ENCODE data around the gene ZNF160.
"Not testable (repeated sequence)": the region's sequence is repeated elsewhere in the genome, so short reads cannot be mapped to it uniquely, and the experiment has no call there.

The ZNF160 gene

GRCh38 chr19:53103234-53104203, at the start of gene ZNF160:
Gene ZNF160, minus strand, starts transcription at chr19:53103422. Its CDS starts 17,146 bp downstream, at chr19:53086276.
- Mint-ChIP-seq H3K27ac (peak within 1 kb of the TSS; percentile 94), H3K36me3 (peaks cover 28 to 29% of the 10 kb centered on the region in 2 donors), H3K4me1 (peaks cover 18 to 19% of the 10 kb centered on the region in 2 donors), H3K9me3 (peaks cover 0 to under 1% of the 10 kb centered on the region in 2 donors), H3K27me3 (no peaks in the 10 kb centered on the region), H3K4me3 (peak within 1 kb of the TSS; percentile 87 to 91)
- DNase-seq = peak; percentile 98
- peak; percentile 94 to 96 for ATAC-seq (replicated peaks)

- H3K27me3 Mint-ChIP-seq = no peaks in the 10 kb centered on the region
- H3K9me3 Mint-ChIP-seq = peaks cover 22 to 32% of the 10 kb centered on the region in 2 donors
- H3K36me3 Mint-ChIP-seq = peaks cover 80 to 87% of the 10 kb centered on the region in 2 donors
- no peak overlapping the region for H3K4me3 Mint-ChIP-seq
- ATAC-seq (replicated peaks) (no peak), DNase-seq (no peak)
- H3K4me1 Mint-ChIP-seq = no peaks in the 10 kb centered on the region
- H3K27ac Mint-ChIP-seq = no peak overlapping the region
Observed at GRCh38 chr19:53147645-53148044, 44.4 kb upstream of the ZNF160 start.

- Mint-ChIP-seq H3K27me3 (no peaks in the 10 kb centered on the region), H3K36me3 (peaks cover 48 to 57% of the 10 kb centered on the region in 2 donors), H3K27ac (no peak overlapping the region), H3K9me3 (peaks cover 18 to 39% of the 10 kb centered on the region in 2 donors), H3K4me1 (no peaks in the 10 kb centered on the region), H3K4me3 (no peak overlapping the region)
- ATAC-seq (replicated peaks) (no peak), DNase-seq (no peak)
Observed at GRCh38 chr19:53140351-53140750, 37.1 kb upstream of the ZNF160 start.

- no peak for ATAC-seq (replicated peaks)
- Mint-ChIP-seq H3K4me3 (no peak overlapping the region), H3K9me3 (peaks cover 12 to 30% of the 10 kb centered on the region in 2 donors), H3K36me3 (peaks cover 21 to 31% of the 10 kb centered on the region in 2 donors), H3K27me3 (peaks cover 0 to 8% of the 10 kb centered on the region in 2 donors), H3K27ac (no peak overlapping the region), H3K4me1 (peaks cover 11 to 16% of the 10 kb centered on the region in 2 donors)
- no peak for DNase-seq
Observed at GRCh38 chr19:53136432-53136831, 33.2 kb upstream of the ZNF160 start.

DNA sequence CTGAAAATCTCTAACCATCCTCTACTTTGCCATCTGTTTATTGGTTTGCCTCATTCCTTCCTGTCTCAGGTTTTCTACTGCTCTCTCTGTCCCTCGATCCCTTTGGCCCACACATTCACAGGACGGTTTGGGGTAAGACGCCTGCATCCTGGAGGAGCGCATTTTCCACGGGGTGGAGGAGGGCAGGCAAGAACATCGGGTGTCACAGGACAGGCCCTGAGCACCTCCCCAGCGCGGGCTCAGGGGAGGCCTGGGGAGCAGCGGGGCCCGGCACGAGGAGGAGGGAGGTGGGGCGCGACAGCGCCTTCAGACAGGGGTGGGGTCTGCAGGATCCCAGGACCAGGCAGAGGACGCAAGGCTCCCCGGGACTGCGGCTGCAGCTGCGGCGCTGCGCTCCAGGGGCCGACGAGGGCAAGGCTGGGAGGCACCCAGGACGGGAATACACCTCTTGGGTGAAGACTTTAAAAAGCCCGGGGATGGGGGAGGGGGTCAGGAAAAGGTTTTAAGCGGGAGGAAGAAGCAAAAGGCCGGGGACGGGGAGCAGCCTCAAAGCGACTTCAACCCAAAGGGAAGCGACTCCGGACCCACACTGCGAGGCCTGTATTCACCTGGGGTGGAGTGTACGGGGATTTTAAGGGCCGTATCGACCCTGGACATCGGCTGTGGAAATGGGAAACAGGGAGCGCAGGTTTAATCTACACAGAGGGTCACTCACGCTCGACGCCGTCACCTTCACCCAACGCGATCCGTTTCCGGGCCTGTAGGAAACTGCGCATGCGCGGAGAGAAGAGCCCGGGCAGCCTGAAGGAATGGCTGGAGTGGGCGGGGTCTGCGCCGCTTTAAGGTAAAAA, 29.1 kb upstream of the ZNF160 start, which contains the start of gene ZNF415:
TSS of gene ZNF415 (minus strand) at position 770 of the 851 bp plus-strand sequence. CDS start 10,234 bp downstream, outside the sequence.
- H3K36me3 Mint-ChIP-seq = peaks cover 18 to 29% of the 10 kb centered on the region in 2 donors
- peak within 1 kb of the TSS; percentile 85 to 88 for H3K4me3 Mint-ChIP-seq
- peaks cover 0 to 9% of the 10 kb centered on the region in 2 donors for H3K27me3 Mint-ChIP-seq
- ATAC-seq (replicated peaks) (peak; percentile 93 to 95), DNase-seq (peak; percentile 76)
- H3K9me3 Mint-ChIP-seq = peaks cover 8 to 16% of the 10 kb centered on the region in 2 donors
- H3K4me1 Mint-ChIP-seq = peaks cover 15 to 27% of the 10 kb centered on the region in 2 donors
- peak within 1 kb of the TSS; percentile 79 for H3K27ac Mint-ChIP-seq

DNA sequence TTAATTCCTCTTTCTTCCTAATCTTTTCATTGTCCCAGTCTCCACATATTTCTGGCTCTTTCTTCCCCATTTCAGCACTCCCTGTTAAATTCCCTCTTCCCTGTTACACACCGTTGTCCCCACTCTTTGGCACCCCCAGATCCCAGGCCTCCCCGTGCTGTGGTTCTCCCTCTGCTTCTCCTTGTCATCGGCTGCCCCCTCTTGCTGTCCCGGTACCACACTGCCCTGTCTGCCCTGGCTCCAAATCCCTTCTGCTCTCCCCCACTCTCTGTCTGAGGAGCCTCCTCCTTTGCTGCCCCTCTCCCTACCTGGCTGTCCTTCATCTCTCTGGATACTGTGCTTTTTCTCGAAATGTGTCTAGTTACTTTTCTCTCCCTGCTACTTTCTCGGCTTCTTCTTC, 28.5 kb upstream of the ZNF160 start:
- Mint-ChIP-seq H3K4me1 (peaks cover 15 to 27% of the 10 kb centered on the region in 2 donors), H3K27ac (peak overlapping the region; percentile 79), H3K27me3 (peaks cover 0 to 9% of the 10 kb centered on the region in 2 donors), H3K4me3 (peak overlapping the region; percentile 85 to 88), H3K9me3 (peaks cover 5 to 11% of the 10 kb centered on the region in 2 donors), H3K36me3 (peaks cover 16 to 30% of the 10 kb centered on the region in 2 donors)
- peak; percentile 5 to 18 for ATAC-seq (replicated peaks)
- no peak for DNase-seq

DNA sequence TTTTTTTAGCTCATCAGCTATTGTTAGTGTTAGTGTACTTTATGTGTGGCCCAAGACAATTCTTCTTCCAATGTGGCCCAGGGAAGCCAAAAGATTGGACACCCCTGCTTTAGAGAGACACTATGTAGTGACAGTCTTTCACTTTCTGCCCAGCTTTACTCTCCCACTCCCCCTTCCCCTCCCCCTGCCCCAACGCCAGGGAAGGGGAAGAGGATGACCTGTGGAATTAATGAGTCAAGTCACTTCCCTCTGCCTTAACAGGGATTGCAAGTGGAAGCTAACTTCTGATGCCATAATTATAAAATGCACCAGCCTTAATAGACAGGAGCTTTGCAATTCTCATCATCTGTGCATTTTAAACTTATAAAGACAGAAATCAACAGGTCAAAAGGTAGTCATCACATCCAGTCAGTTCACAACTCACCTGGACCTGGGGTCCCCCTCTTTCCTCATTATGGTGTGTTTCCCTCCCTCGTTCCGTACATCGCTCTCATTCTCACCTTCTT, 27.9 kb upstream of the ZNF160 start:
- Mint-ChIP-seq H3K9me3 (peaks cover 5 to 8% of the 10 kb centered on the region in 2 donors), H3K4me1 (peaks cover 15 to 27% of the 10 kb centered on the region in 2 donors), H3K4me3 (peak overlapping the region; percentile 85 to 88), H3K27me3 (peaks cover 0 to 9% of the 10 kb centered on the region in 2 donors), H3K27ac (peak overlapping the region; percentile 5), H3K36me3 (peaks cover 16 to 32% of the 10 kb centered on the region in 2 donors)
- ATAC-seq (replicated peaks) = no peak
- DNase-seq = no peak

DNA sequence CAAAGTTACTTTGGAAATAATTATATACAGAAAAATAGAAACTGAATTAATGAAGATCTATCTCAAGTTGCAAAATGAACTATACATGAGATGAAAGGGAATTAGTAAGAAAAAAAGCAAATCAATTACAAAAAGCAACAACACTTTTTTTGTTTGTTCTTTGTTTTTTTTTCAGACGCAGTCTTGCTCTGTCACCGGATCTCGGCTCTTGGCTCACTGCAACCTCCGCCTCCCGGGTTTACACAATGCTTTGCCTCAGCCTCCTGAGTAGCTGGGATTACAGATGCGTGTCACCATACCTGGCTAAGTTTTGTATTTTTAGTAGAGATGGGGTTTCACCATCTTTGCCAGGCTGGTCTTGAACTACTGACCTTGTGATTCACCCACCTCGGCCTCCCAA, 27.3 kb upstream of the ZNF160 start:
- peaks cover 3 to 6% of the 10 kb centered on the region in 2 donors for H3K9me3 Mint-ChIP-seq
- H3K4me3 Mint-ChIP-seq = no peak overlapping the region

GRCh38 chr19:53126733-53127526, 23.7 kb upstream of the ZNF160 start:
- peaks cover 12 to 22% of the 10 kb centered on the region in 2 donors for H3K4me1 Mint-ChIP-seq

More for the DNA sequence above, 27.3 kb upstream of the ZNF160 start:
- DNase-seq = no peak
- Mint-ChIP-seq H3K36me3 (peaks cover 16 to 32% of the 10 kb centered on the region in 2 donors), H3K4me1 (peaks cover 15 to 27% of the 10 kb centered on the region in 2 donors), H3K27me3 (peaks cover 0 to 9% of the 10 kb centered on the region in 2 donors), H3K27ac (no peak overlapping the region)
- no peak for ATAC-seq (replicated peaks)

GRCh38 chr19:53123400-53123799, 20.2 kb upstream of the ZNF160 start:
- DNase-seq (no peak), ATAC-seq (replicated peaks) (no peak)
- Mint-ChIP-seq H3K27ac (no peak overlapping the region), H3K36me3 (peaks cover 39 to 54% of the 10 kb centered on the region in 2 donors), H3K9me3 (peaks cover 6 to 23% of the 10 kb centered on the region in 2 donors), H3K27me3 (no peaks in the 10 kb centered on the region), H3K4me3 (no peak overlapping the region), H3K4me1 (peaks cover 3 to 6% of the 10 kb centered on the region in 2 donors)

More at GRCh38 chr19:53126733-53127526, 23.7 kb upstream of the ZNF160 start:
- H3K27me3 Mint-ChIP-seq; ATAC-seq (replicated peaks); DNase-seq; H3K4me3 Mint-ChIP-seq: not testable (repeated sequence)
- peaks cover 3 to 12% of the 10 kb centered on the region in 2 donors for H3K9me3 Mint-ChIP-seq
- H3K27ac Mint-ChIP-seq = peak overlapping the region; percentile 33
- H3K36me3 Mint-ChIP-seq = peaks cover 32 to 56% of the 10 kb centered on the region in 2 donors

GRCh38 chr19:53112286-53112685, 9.1 kb upstream of the ZNF160 start:
- Mint-ChIP-seq H3K36me3 (peaks cover 67 to 74% of the 10 kb centered on the region in 2 donors), H3K4me3 (no peak overlapping the region), H3K27me3 (no peaks in the 10 kb centered on the region), H3K9me3 (peaks cover 28 to 45% of the 10 kb centered on the region in 2 donors), H3K4me1 (peaks cover 0 to 4% of the 10 kb centered on the region in 2 donors), H3K27ac (no peak overlapping the region)
- DNase-seq (no peak), ATAC-seq (replicated peaks) (no peak)

- H3K4me1 Mint-ChIP-seq = peaks cover 0 to 4% of the 10 kb centered on the region in 2 donors
- no peak for DNase-seq
- H3K4me3 Mint-ChIP-seq = no peak overlapping the region
- H3K27ac Mint-ChIP-seq = no peak overlapping the region
- no peak for ATAC-seq (replicated peaks)
- H3K36me3 Mint-ChIP-seq = peaks cover 42 to 47% of the 10 kb centered on the region in 2 donors
- no peaks in the 10 kb centered on the region for H3K27me3 Mint-ChIP-seq
- H3K9me3 Mint-ChIP-seq = peaks cover 15 to 22% of the 10 kb centered on the region in 2 donors
Observed at GRCh38 chr19:53109527-53109926, 6.3 kb upstream of the ZNF160 start.

- H3K27me3 Mint-ChIP-seq = no peaks in the 10 kb centered on the region
- ATAC-seq (replicated peaks) = peak; percentile 40 to 45
- H3K4me3 Mint-ChIP-seq = peak overlapping the region; percentile 87 to 91
- H3K36me3 Mint-ChIP-seq = peaks cover 25 to 31% of the 10 kb centered on the region in 2 donors
- peaks cover 22 to 23% of the 10 kb centered on the region in 2 donors for H3K4me1 Mint-ChIP-seq
- peak overlapping the region; percentile 94 for H3K27ac Mint-ChIP-seq
- H3K9me3 Mint-ChIP-seq = no peaks in the 10 kb centered on the region
- DNase-seq = peak; percentile 39
Observed at GRCh38 chr19:53102756-53103233, 427 bp downstream of the ZNF160 start.
